Stimulated activated CD4-positive, alpha-beta T cell treated with anti-CD3 and anti-CD28 coated beads, Interleukin-15, amount 100 ng/mL, for 1 hour (primary cell): Measurements from ENCODE around the gene SH3BGRL2.
"Not testable (repeated sequence)": the region's sequence is repeated elsewhere in the genome, so short reads cannot be mapped to it uniquely, and the experiment has no call there.

Experiments
- DNase-seq, 2 donors: peaks; one replicate each; pipeline ENCODE4 v3.0.0-alpha.2; 2020; ENCODE audit warnings: low read depth in 1 of 2, low spot score in 1 of 2

The SH3BGRL2 gene

DNA sequence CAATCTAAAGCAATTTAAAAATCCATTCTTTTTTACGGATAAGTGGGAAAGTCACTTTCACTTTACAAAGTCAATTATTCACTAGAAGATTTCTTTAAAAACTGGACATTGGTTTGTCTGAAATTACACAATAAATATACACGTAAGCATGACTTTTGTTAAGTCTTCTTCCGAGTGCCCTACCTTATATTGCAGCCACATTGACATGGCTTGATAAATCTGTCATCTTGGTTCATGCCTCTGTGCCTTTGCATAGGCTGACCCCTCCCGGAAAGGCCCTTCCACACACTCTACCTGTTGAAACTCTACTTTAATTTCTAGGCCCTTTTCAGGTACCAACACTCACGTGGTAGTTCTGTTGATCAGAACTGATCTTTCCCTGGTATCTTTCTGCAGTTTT lies 104.1 kb downstream of the SH3BGRL2 start:
- DNase-seq, result no peak

DNA sequence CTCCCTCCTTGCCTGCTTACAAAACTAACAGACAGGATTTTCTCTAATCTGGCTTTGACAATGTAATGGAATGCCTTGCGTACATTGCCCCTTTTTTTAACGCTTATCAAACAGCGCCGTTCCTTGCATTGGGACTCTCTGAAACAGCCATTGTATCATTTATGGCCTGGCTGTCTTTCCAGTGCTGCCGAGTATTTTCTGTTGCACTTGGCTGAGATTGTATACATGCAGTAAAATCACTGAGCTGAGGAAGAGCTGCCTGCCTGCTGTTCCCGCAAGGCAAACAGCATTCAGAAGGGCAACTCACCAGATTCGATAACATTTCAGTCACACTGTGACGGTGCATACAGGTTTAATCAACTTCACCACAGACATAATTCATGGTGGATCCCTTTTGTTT lies 106.0 kb downstream of the SH3BGRL2 start:
- no peak for DNase-seq

DNA sequence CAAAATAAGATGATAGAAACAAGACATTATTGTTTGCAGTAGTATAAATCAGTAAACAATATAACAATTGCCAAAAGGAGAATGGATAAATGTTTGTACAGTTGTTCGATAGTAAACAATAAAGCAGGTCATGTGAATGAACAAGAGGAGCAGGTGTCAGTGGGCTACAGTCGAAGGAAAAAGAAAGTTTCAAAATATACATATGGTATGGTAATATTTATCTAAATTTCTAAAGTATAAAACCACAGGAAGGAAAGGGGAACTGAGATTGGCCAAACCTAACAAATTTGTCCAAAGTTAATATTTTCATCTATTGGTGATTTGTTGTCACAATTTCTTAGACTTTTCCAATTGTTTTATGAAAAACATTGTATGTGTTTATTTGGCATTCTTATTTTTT lies 110.9 kb downstream of the SH3BGRL2 start:
- DNase-seq, result no peak

DNA sequence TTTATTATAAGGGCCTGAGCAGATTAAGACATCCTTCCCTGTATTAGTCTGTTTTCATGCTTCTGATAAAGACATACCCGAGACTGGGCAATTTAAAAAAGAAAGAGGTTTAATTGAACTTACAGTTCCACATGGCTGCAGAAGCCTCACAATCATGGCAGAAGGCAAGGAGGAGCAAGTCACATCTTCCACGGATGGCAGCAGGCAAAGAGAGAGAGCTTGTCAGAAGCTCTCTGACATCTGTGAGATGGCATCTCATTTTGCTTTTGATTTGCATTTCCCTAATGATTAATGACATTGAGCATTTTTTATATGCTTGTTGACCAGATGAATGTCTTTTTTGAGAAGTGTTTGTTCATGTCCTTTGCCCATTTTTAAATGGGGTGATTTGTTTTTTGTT lies 114.2 kb downstream of the SH3BGRL2 start:
- not testable (repeated sequence) for DNase-seq

DNA sequence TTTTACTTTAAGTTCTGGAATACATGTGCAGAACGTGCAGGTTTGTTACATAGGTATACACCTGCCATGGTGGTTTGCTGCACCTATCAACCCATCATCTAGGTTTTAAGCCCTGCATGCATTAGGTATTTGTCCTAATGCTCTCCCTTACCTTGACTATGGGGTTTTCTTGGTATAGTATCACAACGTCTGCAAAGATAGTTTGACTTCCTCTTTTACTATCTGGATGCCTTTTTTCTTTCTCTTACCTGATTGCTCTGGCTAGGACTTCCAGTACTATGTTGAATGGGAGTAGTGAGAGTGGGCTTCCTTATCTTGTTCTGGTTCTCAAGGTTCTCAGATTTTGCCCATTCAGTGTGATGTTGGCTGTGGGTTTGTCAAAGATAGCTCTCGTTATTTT lies 115.2 kb downstream of the SH3BGRL2 start:
- not testable (repeated sequence) for DNase-seq

DNA sequence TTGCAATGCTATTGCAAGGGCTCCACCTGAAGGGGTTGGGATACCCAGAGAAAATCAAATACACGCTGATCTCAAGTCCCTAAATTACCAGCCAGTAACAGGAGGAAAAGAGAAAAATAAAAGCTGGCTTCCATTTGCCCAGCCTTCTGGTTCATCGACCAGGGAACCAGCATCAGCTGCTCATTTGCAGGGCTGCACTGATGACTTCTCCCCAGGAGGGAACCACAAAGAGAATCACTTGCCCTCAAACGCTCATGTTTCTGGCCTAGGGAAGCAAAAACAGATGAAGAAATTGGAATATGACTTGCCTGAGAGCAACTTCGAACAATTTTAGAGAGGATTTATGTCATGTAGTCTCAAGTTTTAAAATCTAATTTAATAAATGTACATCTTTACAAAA lies 119.7 kb downstream of the SH3BGRL2 start:
- DNase-seq, result no peak
